Adipocyte (in vitro differentiated cells): ENCODE measurements around the gene MAD1L1.

Source experiments
- DNase-seq: peaks from one replicate; pipeline ENCODE4 v3.0.0-alpha.2; 2015; ENCODE audit warnings: low read depth
- H3K27me3 ChIP-seq: replicated peaks from 2 replicates; pipeline ENCODE4 v1.7.0; 2013; ENCODE audit warnings: mild to moderate bottlenecking, low read length, moderate library complexity; ENCODE audit not compliant: control insufficient read depth, insufficient read depth
- H3K36me3 ChIP-seq: 2 replicates; pipeline ENCODE4 v1.7.0; 2013; ENCODE audit warnings: low read length, mild to moderate bottlenecking, moderate library complexity; ENCODE audit not compliant: control insufficient read depth, insufficient read depth, severe bottlenecking
- H3K4me1 ChIP-seq: 2 replicates; pipeline ENCODE4 v1.7.0; 2013; ENCODE audit warnings: mild to moderate bottlenecking, low read length, moderate library complexity; ENCODE audit not compliant: control insufficient read depth, insufficient read depth
- H3K4me3 ChIP-seq: 2 replicates; pipeline ENCODE4 v1.7.0; 2013; ENCODE audit warnings: mild to moderate bottlenecking, low read length, moderate library complexity
- H3K9ac ChIP-seq: 2 replicates; pipeline ENCODE4 v1.7.0; 2013; ENCODE audit warnings: mild to moderate bottlenecking, low read length, moderate library complexity
- H3K9me3 ChIP-seq: 2 replicates; pipeline ENCODE4 v1.7.0; 2013; ENCODE audit warnings: mild to moderate bottlenecking, low read length, moderate library complexity; ENCODE audit not compliant: control insufficient read depth

Gene MAD1L1

DNA sequence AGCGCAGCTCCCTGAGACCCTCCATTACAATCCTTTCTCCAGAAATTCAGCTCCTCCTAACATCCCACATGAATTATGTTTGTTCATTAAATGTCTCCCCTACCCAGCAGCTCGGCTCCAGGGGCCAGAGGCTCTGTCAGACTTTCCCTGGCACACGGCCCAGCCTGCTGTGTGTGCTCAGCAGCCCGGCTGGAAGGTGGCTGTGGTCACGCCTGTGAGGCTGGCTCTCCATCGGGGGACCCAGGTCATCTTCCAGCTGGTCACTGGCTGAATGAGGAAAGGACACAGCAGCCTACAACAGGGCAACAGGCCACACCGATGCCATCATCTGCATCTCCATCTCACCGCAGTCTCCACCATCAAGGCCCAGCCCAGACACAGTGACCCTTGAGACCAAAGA lies 219.8 kb downstream of the MAD1L1 start:
- Histone ChIP-seq H3K36me3 (no peaks in the 10 kb centered on the region), H3K9ac (peak overlapping the region; percentile 24), H3K4me1 (no peaks in the 10 kb centered on the region), H3K27me3 (no peaks in the 10 kb centered on the region), H3K4me3 (no peak overlapping the region), H3K9me3 (no peaks in the 10 kb centered on the region)
- DNase-seq: peak; percentile 58

- Histone ChIP-seq H3K4me3 (no peak overlapping the region), H3K4me1 (no peaks in the 10 kb centered on the region), H3K9me3 (no peaks in the 10 kb centered on the region), H3K36me3 (no peaks in the 10 kb centered on the region), H3K9ac (no peak overlapping the region), H3K27me3 (no peaks in the 10 kb centered on the region)
- no peak for DNase-seq
Measured at GRCh38 chr7:2012044-2012900, 220.5 kb downstream of the MAD1L1 start.

DNA sequence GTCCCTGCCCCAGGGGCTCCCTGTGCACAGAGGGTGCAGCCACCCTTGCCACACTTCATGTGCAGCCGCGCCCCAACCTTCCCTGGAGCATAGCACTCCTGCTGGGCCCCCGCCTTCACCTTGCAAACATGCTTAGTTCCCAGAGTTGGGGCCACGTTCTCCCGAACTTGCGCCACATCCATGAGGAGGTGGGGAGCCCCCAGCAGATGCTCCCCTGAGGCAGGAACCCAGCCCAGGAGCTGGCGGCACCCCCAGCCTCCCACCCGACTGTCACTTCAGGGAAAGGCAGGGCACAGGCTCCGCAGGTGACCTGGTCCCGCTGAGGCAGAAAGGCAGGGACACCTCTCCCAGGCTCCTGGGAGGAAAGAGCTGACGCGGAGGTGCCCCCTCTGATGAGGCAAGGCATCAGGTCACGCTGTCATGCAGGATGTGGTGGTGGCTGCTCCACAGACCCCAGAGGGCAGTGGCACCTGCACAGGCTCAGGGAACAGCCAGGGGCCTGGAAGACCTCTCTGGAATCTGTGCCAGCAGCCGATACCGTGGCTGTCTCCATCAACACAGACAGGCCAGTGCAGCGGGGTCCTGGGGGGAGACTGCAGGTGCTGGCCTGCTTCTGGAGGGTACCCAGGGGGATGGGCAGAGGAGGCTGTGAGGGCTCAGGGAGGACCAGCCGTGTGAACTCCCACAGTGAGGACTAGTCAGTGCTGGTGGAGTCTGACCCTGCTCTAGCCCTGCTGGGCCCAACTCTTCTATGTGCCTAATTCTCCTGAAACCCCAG lies 221.3 kb downstream of the MAD1L1 start:
- no peaks in the 10 kb centered on the region for H3K36me3 ChIP-seq
- H3K27me3 ChIP-seq: no peaks in the 10 kb centered on the region
- DNase-seq: no peak
- H3K4me3 ChIP-seq: no peak overlapping the region
- no peaks in the 10 kb centered on the region for H3K9me3 ChIP-seq
- H3K9ac ChIP-seq: no peak overlapping the region
- H3K4me1 ChIP-seq: no peaks in the 10 kb centered on the region

GRCh38 chr7:2010551-2011265 lies 222.0 kb downstream of the MAD1L1 start:
- no peak for DNase-seq

GRCh38 chr7:2010101-2010500 lies 222.6 kb downstream of the MAD1L1 start:
- no peak for DNase-seq
- Histone ChIP-seq H3K36me3 (no peaks in the 10 kb centered on the region), H3K9ac (no peak overlapping the region), H3K4me3 (no peak overlapping the region), H3K27me3 (no peaks in the 10 kb centered on the region), H3K9me3 (no peaks in the 10 kb centered on the region), H3K4me1 (no peaks in the 10 kb centered on the region)

More at GRCh38 chr7:2010551-2011265, 222.0 kb downstream of the MAD1L1 start:
- Histone ChIP-seq H3K9ac (no peak overlapping the region), H3K36me3 (no peaks in the 10 kb centered on the region), H3K4me3 (no peak overlapping the region), H3K4me1 (no peaks in the 10 kb centered on the region), H3K27me3 (no peaks in the 10 kb centered on the region), H3K9me3 (no peaks in the 10 kb centered on the region)

DNA sequence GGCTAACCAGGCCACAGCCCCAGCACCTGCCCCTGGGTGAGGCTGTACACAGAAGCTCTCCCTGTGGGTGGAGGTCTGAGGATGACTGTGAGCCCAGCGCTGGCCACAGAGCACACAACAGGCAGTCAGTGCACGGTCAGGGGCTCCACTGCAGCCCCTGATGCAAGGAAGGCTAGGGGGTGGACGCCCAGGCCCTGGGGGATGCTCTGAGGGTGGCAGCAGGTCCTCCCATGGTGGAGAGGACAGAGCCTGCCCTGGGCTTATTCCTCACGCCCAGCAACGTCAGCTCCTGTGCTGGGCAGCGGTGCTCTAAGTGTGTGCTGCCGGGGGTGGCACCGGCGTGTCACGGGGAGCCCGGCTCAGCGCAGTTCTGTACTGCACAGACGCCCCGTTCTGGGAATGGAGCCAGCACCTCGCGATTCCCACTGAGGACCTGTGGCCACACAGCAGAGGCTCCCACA lies 223.2 kb downstream of the MAD1L1 start:
- H3K4me3 ChIP-seq: no peak overlapping the region
- H3K36me3 ChIP-seq: no peaks in the 10 kb centered on the region
- no peak for DNase-seq
- no peak overlapping the region for H3K9ac ChIP-seq
- H3K4me1 ChIP-seq: no peaks in the 10 kb centered on the region
- no peaks in the 10 kb centered on the region for H3K27me3 ChIP-seq
- H3K9me3 ChIP-seq: no peaks in the 10 kb centered on the region

GRCh38 chr7:2008936-2009540 lies 223.7 kb downstream of the MAD1L1 start:
- Histone ChIP-seq H3K9ac (no peak overlapping the region), H3K4me1 (no peaks in the 10 kb centered on the region), H3K9me3 (no peaks in the 10 kb centered on the region), H3K27me3 (no peaks in the 10 kb centered on the region), H3K36me3 (no peaks in the 10 kb centered on the region), H3K4me3 (no peak overlapping the region)
- no peak for DNase-seq

- H3K36me3 ChIP-seq: no peaks in the 10 kb centered on the region
- H3K9me3 ChIP-seq: no peaks in the 10 kb centered on the region
- DNase-seq: no peak
- no peak overlapping the region for H3K9ac ChIP-seq
- H3K4me1 ChIP-seq: no peaks in the 10 kb centered on the region
- no peaks in the 10 kb centered on the region for H3K27me3 ChIP-seq
- no peak overlapping the region for H3K4me3 ChIP-seq
Measured at GRCh38 chr7:2008101-2008935, 224.4 kb downstream of the MAD1L1 start.

- H3K27me3 ChIP-seq: no peaks in the 10 kb centered on the region
- H3K36me3 ChIP-seq: no peaks in the 10 kb centered on the region
- no peak overlapping the region for H3K9ac ChIP-seq
- DNase-seq: no peak
- H3K4me1 ChIP-seq: no peaks in the 10 kb centered on the region
- no peak overlapping the region for H3K4me3 ChIP-seq
- no peaks in the 10 kb centered on the region for H3K9me3 ChIP-seq
Measured at GRCh38 chr7:2007551-2007950, 225.2 kb downstream of the MAD1L1 start.

DNA sequence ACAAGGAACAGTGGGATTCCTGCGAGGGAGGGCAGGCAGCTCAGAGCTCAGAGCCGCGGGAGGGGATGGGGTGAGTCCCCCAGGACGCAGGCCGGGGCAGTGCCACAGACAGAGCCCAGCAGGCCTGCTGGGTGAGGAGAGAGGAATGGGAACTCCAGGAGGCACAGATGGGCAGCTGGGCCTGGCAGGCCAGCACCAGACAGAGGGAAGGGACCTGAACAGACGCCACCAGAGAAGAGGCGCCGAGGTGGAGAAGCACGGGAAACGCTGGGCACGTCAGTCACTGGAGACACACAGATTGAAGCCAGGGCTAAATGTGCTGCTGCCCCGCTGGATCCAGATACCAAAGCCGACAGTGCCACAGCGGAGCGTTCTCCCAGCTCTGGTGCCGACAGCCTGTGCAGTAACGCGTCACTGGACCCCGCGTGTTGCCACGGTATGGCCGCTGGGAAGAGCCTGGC lies 225.8 kb downstream of the MAD1L1 start:
- Histone ChIP-seq H3K9ac (no peak overlapping the region), H3K4me1 (no peaks in the 10 kb centered on the region), H3K36me3 (no peaks in the 10 kb centered on the region), H3K9me3 (no peaks in the 10 kb centered on the region), H3K4me3 (no peak overlapping the region), H3K27me3 (no peaks in the 10 kb centered on the region)
- DNase-seq: no peak
